Left ventricle myocardium inferior (tissue), 1 donor: ENCODE data around the gene ACOXL. TPM values are rescaled to one million over a fixed set of nuclear protein-coding genes. Genes with fewer than 3 reads are reported as not detected.

Source experiments
- DNase-seq: peaks from one replicate; pipeline ENCODE4 v3.0.0-alpha.2; 2020
- H3K27ac ChIP-seq: fragments of 200-600 bp; replicated peaks from 2 replicates; pipeline ENCODE4 v1.8.0; 2021
- H3K27me3 ChIP-seq: fragments of 200-600 bp; 2 replicates; pipeline ENCODE4 v1.8.0; 2021; ENCODE audit warnings: low read depth
- H3K36me3 ChIP-seq: fragments of 200-600 bp; 2 replicates; pipeline ENCODE4 v1.8.0; 2021
- H3K4me1 ChIP-seq: fragments of 200-600 bp; 2 replicates; pipeline ENCODE4 v1.8.0; 2021
- H3K4me3 ChIP-seq: fragments of 200-600 bp; 2 replicates; pipeline ENCODE4 v1.8.0; 2021; ENCODE audit warnings: mild to moderate bottlenecking, moderate library complexity
- H3K9me3 ChIP-seq: fragments of 200-600 bp; replicated peaks from 2 replicates; pipeline ENCODE4 v1.8.0; 2021
- CTCF ChIP-seq: fragments of 200-600 bp; IDR thresholded peaks from 2 replicates; pipeline ENCODE4 v1.8.0; 2021; ENCODE audit warnings: antibody characterized with exemption, mild to moderate bottlenecking, borderline replicate concordance
- intact Hi-C: fragments of 100-400 bp; cut with micrococcal nuclease; formaldehyde crosslinking; loops from one replicate; pipeline ENCODE4 v1.11.0; 2022
- total RNA-seq: library from RNA; stranded (reverse); fragmentation: NEBNext Ultra II Directional; extraction: Animal tissue kit (Norgen Biotek cat#: 25700); gene quantifications from one replicate; pipeline ENCODE4 v1.2.1, GENCODE V29; 2021
- donor health status: DM: no; HTN: yes; CAD: no; lungs with severe emphysema.

The ACOXL gene
- total RNA-seq, 1 donor from 2014 or later: not detected

- Histone ChIP-seq H3K4me3 (no peak overlapping the region), H3K27me3 (peaks cover 6% of the 10 kb centered on the region), H3K4me1 (no peaks in the 10 kb centered on the region), H3K27ac (no peak overlapping the region), H3K9me3 (peaks cover 6% of the 10 kb centered on the region), H3K36me3 (no peaks in the 10 kb centered on the region)
- no peak for TF ChIP-seq CTCF
- DNase-seq: peak; percentile 24
- intact Hi-C loops: no loop called here
Measured at GRCh38 chr2:110807522-110807921, 75.1 kb downstream of the ACOXL start.

- no peak for TF ChIP-seq CTCF
- no peaks in the 10 kb centered on the region for H3K4me1 ChIP-seq
- intact Hi-C loops: no loop called here
- H3K4me3 ChIP-seq: no peak overlapping the region
- H3K36me3 ChIP-seq: no peaks in the 10 kb centered on the region
- peaks cover 6% of the 10 kb centered on the region for H3K27me3 ChIP-seq
- H3K27ac ChIP-seq: no peak overlapping the region
- no peak for DNase-seq
- no peaks in the 10 kb centered on the region for H3K9me3 ChIP-seq
Measured at GRCh38 chr2:110810404-110810803, 78.0 kb downstream of the ACOXL start.

- H3K27me3 ChIP-seq: peaks cover 6% of the 10 kb centered on the region
- H3K4me3 ChIP-seq: no peak overlapping the region
- no peak for TF ChIP-seq CTCF
- intact Hi-C loops: no loop called here
- H3K9me3 ChIP-seq: no peaks in the 10 kb centered on the region
- DNase-seq: no peak
- no peaks in the 10 kb centered on the region for H3K36me3 ChIP-seq
- H3K27ac ChIP-seq: no peak overlapping the region
- no peaks in the 10 kb centered on the region for H3K4me1 ChIP-seq
Measured at GRCh38 chr2:110812726-110813645, 80.6 kb downstream of the ACOXL start.

GRCh38 chr2:110813896-110814295, 81.5 kb downstream of the ACOXL start:
- no peaks in the 10 kb centered on the region for H3K9me3 ChIP-seq
- intact Hi-C loops: no loop called here
- peaks cover 5% of the 10 kb centered on the region for H3K27me3 ChIP-seq
- H3K27ac ChIP-seq: no peak overlapping the region
- DNase-seq: no peak
- no peak overlapping the region for H3K4me3 ChIP-seq
- H3K36me3 ChIP-seq: no peaks in the 10 kb centered on the region
- no peak for TF ChIP-seq CTCF
- no peaks in the 10 kb centered on the region for H3K4me1 ChIP-seq

- TF ChIP-seq CTCF: no peak
- Histone ChIP-seq H3K27me3 (peaks cover 4% of the 10 kb centered on the region), H3K36me3 (no peaks in the 10 kb centered on the region), H3K4me1 (no peaks in the 10 kb centered on the region), H3K4me3 (no peak overlapping the region), H3K27ac (no peak overlapping the region), H3K9me3 (no peaks in the 10 kb centered on the region)
- intact Hi-C loops: no loop called here
- no peak for DNase-seq
Measured at GRCh38 chr2:110815938-110816337, 83.6 kb downstream of the ACOXL start.
